ENCODE data around the gene TGM2. TPM values are rescaled to one million over a fixed set of nuclear protein-coding genes. Genes with fewer than 3 reads are reported as not detected.

The TGM2 gene
- total RNA-seq, 1 experiment from 2014 or later = 2.3 TPM

DNA sequence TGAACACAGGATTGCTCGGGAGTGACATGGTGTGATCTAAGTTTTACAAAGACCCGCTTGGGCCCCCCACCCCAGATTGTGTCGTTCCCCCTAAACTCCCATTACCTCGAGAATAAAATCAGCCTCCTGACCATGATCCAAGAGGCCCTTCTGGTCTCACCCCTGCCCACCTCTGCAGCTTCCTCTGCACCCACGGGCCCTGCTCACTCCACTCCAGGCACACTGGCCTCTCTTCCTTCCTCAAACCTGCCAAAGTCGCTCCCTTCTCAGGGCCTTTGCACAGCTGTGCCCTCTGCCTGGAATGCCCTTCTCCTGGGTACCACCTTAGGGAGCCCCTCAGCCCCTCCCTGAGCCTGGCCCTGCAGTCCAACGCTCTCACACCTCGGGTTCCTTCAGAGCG, 17.9 kb downstream of the TGM2 start:
- DNase-seq (ENCODE audit: extremely low read depth, low read depth) = no peak

- DNase-seq (ENCODE audit: extremely low read depth, low read depth) = no peak
Measured at GRCh38 chr20:38146628-38147027, 18.4 kb downstream of the TGM2 start.

DNA sequence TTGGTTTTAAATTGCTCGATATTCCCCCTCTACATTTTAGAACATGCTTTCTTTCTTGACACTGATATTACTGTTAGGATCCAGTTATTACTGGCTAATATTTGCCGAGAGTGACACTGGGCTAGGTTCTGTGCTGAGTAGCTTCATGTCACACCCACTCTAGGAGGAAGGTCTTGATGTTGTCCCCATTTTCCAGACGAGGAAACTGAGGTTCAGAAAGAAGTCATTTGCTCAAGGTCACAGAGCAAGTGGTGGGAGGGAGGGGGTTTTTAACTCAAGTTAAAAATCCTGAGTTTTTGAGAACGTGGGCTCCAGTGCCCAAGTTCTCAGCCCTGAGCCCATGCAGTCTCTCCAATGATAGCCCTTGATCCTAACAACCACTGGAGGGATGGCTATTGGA, 18.9 kb downstream of the TGM2 start:
- no peak for DNase-seq (ENCODE audit: extremely low read depth, low read depth)

GRCh38 chr20:38145729-38146075, 19.4 kb downstream of the TGM2 start:
- no peak for DNase-seq (ENCODE audit: extremely low read depth, low read depth)

GRCh38 chr20:38144974-38145728, 19.9 kb downstream of the TGM2 start:
- DNase-seq (ENCODE audit: extremely low read depth, low read depth) = no peak

DNA sequence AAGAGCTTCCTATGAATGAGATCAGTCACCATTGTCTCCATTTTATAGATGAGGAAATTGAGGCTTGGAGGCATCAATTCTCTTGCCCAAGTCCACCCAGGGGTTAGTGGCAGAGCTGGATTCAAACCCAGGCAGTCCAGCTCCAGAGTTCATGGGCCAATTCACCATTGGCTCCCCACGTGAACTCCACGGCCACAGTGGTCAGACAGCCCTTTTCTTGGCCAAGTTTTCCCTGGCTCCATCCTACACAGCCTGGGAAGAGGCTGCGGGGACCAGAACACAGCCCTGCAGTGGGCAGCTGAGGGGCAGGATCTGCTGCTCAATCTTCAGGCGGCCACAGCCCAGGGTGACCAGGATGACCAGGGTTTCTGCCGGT, 20.5 kb downstream of the TGM2 start:
- no peak for DNase-seq (ENCODE audit: extremely low read depth, low read depth)

DNA sequence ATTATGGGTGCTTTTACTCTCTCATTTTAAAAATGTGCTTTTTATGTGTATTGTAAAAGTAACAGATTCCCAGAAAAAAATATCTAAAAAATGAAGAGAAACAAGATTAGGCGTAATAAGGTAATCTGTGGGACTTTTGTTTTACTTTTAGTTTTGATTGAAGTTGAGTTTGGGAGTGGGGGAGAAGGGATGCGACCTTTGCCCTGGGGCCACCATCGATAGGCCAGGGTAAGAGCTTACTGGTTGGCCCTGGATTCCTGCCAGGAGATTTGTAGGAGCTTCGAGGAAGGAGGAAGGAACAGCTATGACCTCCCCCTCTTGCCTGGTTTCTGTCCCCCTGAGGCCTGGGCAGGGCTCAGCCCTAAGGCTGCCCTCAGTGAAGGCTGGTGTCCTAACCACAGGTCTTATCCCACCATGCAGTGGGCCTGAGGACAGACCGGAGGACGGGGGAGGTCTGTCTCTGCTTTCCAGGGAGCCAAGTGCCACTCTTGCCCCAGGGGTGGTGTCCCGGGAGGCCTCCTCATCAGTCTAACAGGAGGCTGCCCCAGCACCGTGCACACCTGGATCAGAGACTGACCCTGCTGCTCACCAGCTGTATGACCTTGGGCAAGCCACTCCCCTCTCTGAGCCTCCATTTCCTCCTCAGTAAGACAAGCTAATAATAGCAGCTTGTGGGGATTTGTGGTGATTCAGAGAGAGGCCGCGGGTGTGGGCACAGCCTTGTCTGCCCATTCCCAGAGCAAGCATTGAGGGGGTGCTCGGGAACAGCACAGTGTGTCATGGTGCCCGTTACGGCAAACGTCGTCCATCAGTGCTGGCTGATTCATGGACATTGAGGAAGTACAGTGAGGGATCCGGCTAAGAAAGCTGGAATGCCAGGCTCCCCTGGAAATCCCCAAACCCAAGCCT, 21.2 kb downstream of the TGM2 start:
- no peak for DNase-seq (ENCODE audit: extremely low read depth, low read depth)

GRCh38 chr20:38143238-38143645, 21.8 kb downstream of the TGM2 start:
- DNase-seq (ENCODE audit: extremely low read depth, low read depth) = no peak

DNA sequence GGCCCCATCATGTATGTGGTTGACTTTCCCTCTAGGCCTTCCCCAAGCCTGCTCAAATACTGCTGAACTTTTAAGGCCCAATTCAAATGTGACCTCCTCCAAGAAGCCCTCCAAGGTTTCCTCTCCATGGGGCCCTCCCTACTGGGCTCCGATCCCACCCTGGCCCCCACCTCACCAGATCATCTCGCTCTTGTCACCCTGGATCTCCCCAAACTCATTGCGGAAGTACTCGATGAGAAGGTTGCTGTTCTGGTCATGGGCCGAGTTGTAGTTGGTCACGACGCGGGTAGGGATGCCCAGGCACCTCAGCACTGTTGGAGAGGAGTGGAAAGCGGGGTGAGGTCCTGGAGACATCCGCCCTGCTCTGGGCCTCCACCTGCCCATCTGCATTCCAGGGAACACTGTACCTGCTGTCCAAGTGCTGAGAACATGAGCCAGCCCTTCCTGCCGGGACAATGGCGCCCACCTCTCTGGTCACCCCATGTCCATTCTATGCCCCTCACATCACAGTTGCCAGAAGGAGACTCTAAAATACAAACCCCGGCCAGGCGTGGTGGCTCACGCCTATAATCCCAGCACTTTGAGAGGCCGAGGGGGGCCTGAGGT, 23.1 kb downstream of the TGM2 start:
- DNase-seq (ENCODE audit: extremely low read depth, low read depth) = no peak

GRCh38 chr20:38141204-38141888, 23.7 kb downstream of the TGM2 start:
- no peak for DNase-seq (ENCODE audit: extremely low read depth, low read depth)

DNA sequence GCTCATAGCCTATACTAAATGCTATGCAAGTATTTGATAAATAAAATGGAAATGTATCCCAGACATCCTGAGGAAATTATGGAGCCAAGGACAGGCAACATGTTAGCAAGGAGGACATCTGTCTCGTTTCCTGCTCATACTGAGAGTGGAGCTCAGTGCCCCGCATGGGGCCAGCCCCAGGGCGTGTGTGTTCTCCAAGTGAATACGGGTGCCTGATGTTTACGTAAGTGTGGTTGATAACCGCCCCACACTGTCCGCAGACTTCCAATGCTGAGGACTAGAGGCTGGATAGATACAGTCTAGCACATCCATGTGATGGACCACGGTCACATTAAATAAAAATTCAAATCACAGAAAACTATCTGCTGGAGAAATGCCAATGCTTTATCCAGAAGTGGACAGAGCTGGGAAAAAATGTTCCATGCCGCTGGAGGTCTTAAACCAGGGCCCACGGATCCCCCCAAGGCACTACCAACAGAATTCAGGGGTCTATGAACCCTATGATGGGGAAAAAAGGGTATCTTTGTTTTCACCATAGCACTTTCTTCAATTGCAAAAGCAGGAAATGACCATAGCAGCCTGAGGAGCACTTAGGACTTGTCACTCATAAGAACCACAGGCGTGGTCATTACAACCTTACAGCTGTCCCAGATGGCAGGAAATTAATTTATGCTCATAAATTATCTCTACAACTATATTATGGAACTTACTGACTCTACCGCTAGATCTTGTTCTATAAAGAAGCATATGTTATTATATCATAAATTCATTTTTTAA, 24.9 kb downstream of the TGM2 start:
- no peak for DNase-seq (ENCODE audit: extremely low read depth, low read depth)

- no peak for DNase-seq (ENCODE audit: extremely low read depth, low read depth)
Measured at GRCh38 chr20:38139156-38139912, 25.7 kb downstream of the TGM2 start.

DNA sequence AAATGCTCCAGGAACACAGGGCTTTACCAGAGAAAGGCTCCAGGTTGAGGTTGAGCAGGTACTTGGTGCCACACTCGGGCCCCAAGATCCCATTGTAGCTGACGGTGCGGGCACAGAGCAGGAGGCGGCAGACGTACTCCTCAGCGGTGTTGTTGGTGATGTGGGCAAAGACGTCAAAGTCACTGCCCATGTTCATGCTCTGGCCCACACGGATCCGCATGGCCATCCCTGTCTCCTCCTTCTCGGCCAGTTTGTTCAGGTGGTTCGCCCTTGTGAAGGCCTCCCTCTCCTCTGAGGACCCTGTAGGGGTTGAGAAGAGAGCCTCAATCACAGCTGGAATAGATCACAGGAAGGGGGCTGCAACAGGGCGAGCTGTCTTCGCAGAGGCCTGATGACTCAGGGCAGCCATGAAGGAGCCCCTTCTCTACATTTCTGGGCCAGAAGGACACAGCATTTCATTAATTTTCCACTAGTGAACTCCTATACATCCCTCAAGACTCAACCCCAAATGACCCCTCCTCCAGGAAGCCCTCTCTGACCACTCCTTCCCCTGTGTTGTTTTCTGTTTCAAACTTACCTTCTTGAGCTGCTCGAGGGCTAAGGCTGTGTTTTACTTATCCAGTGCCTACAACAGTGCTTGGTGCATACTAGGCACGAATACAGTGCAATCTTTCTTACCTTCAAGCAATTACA, 26.8 kb downstream of the TGM2 start:
- no peak for DNase-seq (ENCODE audit: extremely low read depth, low read depth)

DNA sequence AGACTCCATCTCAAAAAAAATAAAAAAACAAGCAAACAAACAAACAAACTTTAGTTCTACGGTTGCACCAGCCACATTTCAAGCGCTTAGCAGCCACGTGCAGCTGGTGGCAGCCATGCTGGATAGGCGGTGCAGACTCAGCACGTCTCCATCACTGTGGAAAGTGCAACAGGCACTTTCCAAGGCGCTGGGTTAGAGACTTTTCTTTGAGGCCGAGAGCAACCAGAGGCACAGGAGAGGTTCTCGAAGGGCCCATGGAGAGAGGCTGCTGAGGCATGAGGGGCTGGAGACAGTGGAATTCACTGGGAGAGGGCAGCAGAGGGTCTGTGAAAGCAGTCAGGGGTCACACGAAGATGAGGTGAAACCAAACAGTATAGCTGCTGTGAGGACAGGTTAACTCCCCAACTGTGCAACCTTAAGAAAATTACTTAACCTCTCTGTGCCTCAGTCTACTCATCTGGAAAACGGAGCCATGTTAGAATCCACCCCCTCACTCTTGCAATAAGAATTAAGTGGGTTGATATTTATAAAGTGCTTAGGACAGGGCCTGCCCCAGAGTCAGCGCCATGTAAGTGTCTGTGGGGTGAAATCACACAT, 27.5 kb downstream of the TGM2 start:
- DNase-seq (ENCODE audit: extremely low read depth, low read depth) = no peak

- DNase-seq (ENCODE audit: extremely low read depth, low read depth) = no peak
Measured at GRCh38 chr20:38136421-38137245, 28.4 kb downstream of the TGM2 start.

DNA sequence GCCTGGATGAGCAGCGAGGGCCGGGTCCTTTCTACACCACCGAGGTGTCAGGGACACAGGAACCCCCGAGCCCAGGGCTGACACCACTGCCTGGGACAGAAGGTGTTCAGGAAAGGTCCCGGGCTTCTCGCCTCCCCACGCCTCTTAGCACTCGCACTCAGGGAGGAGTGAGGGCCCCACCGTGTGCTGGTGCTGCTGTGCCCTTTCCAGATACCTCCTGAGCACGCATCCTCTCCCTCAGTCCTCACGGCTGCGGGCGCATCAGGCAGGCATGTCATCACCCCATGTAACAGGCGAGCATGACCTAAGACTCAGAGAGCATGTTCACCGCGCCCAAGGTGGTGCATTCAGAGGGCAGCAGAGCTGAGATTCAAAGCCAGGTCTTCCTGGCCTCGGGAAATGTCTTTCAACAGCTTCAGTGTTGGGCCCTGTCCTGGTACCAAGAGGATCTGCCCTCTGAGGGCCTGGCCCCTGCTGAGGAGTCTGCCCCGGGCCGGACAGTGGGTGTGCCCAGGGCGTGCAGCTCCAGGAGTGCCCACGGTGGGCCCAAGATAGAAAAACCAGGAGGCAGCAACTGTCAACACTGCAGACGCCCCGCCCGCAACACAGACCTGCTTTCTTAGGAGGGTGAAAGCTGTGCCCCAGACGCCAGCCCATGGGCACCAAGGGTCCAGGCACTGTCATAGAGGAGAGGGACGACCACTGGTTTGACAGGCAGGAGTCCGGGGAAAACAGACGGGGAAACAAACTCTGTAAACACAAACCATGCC, 29.2 kb downstream of the TGM2 start:
- no peak for DNase-seq (ENCODE audit: extremely low read depth, low read depth)

- DNase-seq (ENCODE audit: extremely low read depth, low read depth) = no peak
Measured at GRCh38 chr20:38135271-38135650, 29.8 kb downstream of the TGM2 start.
